GM12878 (cell line): ENCODE data around the gene TMEM26. TPM values are rescaled to one million over a fixed set of nuclear protein-coding genes. Genes with fewer than 3 reads are reported as not detected.

Experiments
- ATAC-seq: fragments of 200-7000 bp; cut with Tn5 transposase; 3 replicates; pipeline ENCODE4 v1.9.1; 2020; ENCODE audit warnings: mild to moderate bottlenecking, moderate library complexity
- BruUV-seq: library from RNA; stranded (reverse); fragments of 400-500 nt; replicated peaks from 2 replicates; lab custom pipeline; 2021; lab: Mats Ljungman, UMichigan
- CTCF ChIA-PET: fragments of 300-600 bp; sonication (Branson Sonifier 250); formaldehyde crosslinking; extraction: SDS; loops from one replicate; lab custom pipeline; 2021; ENCODE audit warnings: inconsistent platforms; lab: Yijun Ruan, JAX
- POLR2A ChIA-PET: fragments of 350-600 bp; formaldehyde crosslinking; extraction: SDS; loops from one replicate; lab custom pipeline; 2021; ENCODE audit warnings: inconsistent platforms; lab: Charles Lee
- RAD21 ChIA-PET: fragments of 300-600 bp; sonication (Branson Sonifier 250); formaldehyde crosslinking; loops from one replicate; lab custom pipeline; 2023; ENCODE audit warnings: antibody characterized with exemption; ENCODE audit not compliant: unreplicated experiment; lab: Charles Lee
- SMC1A ChIA-PET: fragments of 300-600 bp; sonication (Branson Sonifier 250); formaldehyde crosslinking; loops from one replicate; lab custom pipeline; 2023; ENCODE audit not compliant: unreplicated experiment, uncharacterized antibody; lab: Charles Lee
- DNase-seq: peaks from one replicate; pipeline ENCODE4 v3.0.0-alpha.2; 2011; ENCODE audit warnings: low read depth, low spot score
- FAIRE-seq: peaks from 3 replicates; lab custom pipeline; 2011; peaks lifted over from hg19 to GRCh38; lab: Jason Lieb, UNC
- H2AFZ ChIP-seq: 2 replicates; pipeline ENCODE4 v1.6.0; 2011; ENCODE audit warnings: low read depth, low read length, control low read depth; ENCODE audit not compliant: control insufficient read depth
- H3K27ac ChIP-seq: 2 replicates; pipeline ENCODE4 v1.5.1; 2011; ENCODE audit warnings: control low read depth; ENCODE audit not compliant: control insufficient read depth, insufficient read depth
- H3K27me3 ChIP-seq, 2 experiments: replicated peaks in 1 of 2; 2 replicates each; pipeline versions ENCODE4 v1.6.0 to v1.6.1; 2011; ENCODE audit warnings: low read length in 1 of 2; ENCODE audit not compliant: control insufficient read depth in 2 of 2, insufficient read depth in 2 of 2
- H3K36me3 ChIP-seq, 2 experiments: 2 replicates each; pipeline ENCODE4 v1.5.1; 2011; ENCODE audit warnings: low read length in 1 of 2; ENCODE audit not compliant: control insufficient read depth in 2 of 2, insufficient read depth in 2 of 2
- H3K4me1 ChIP-seq: 2 replicates; pipeline ENCODE4 v1.6.1; 2011; ENCODE audit warnings: mild to moderate bottlenecking, low read length, moderate library complexity, mixed read lengths; ENCODE audit not compliant: control insufficient read depth, insufficient read depth
- H3K4me2 ChIP-seq: 2 replicates; pipeline ENCODE4 v1.6.0; 2011; ENCODE audit warnings: control low read depth; ENCODE audit not compliant: control insufficient read depth, insufficient read depth
- H3K4me3 ChIP-seq: fragments of 200-600 bp; sonication (generic); 2 replicates; pipeline ENCODE4 v1.5.1; 2016
- H3K79me2 ChIP-seq: 2 replicates; pipeline ENCODE4 v1.6.0; 2011; ENCODE audit warnings: low read length; ENCODE audit not compliant: control insufficient read depth, insufficient read depth
- H3K9ac ChIP-seq: 2 replicates; pipeline ENCODE4 v1.8.0; 2011; ENCODE audit warnings: low read length, control low read depth, mixed read lengths; ENCODE audit not compliant: control insufficient read depth, insufficient read depth
- H3K9me3 ChIP-seq: replicated peaks from 3 replicates; pipeline ENCODE4 v1.5.1; 2011; ENCODE audit warnings: mild to moderate bottlenecking, low read length; ENCODE audit not compliant: control insufficient read depth, insufficient read depth
- H4K20me1 ChIP-seq: 2 replicates; pipeline ENCODE4 v1.6.0; 2011; ENCODE audit not compliant: control insufficient read depth, insufficient read depth
- CBX3 ChIP-seq: fragments of 200-600 bp; sonication (generic); IDR thresholded peaks from 2 replicates; pipeline ENCODE4 v1.6.1; 2016; ENCODE audit warnings: low read depth, borderline replicate concordance
- EGR1 ChIP-seq, 2 experiments: IDR thresholded peaks; 1 replicate in 1 of 2; 2 replicates in 1 of 2; pipeline ENCODE4 v1.6.1; 2011 to 2012; ENCODE audit warnings: low read depth in 2 of 2, low read length in 2 of 2, borderline replicate concordance in 1 of 2, mild to moderate bottlenecking in 1 of 2, moderate library complexity in 1 of 2
- GABPA ChIP-seq: IDR thresholded peaks from 2 replicates; pipeline ENCODE4 v1.6.1; 2014; ENCODE audit warnings: antibody characterized with exemption, low read depth, mild to moderate bottlenecking, inconsistent platforms
- MTA3 ChIP-seq: IDR thresholded peaks from 2 replicates; pipeline ENCODE4 v1.6.1; 2012; ENCODE audit warnings: low read length, inconsistent platforms, borderline replicate concordance
- SP1 ChIP-seq: IDR thresholded peaks from one replicate; pipeline ENCODE4 v1.6.1; 2011; ENCODE audit warnings: low read depth, low read length
- ZNF592 ChIP-seq: fragments of 450-650 bp; IDR thresholded peaks from 2 replicates; pipeline ENCODE4 v1.6.1; 2017; ENCODE audit warnings: mild to moderate bottlenecking, moderate library complexity
- WGBS: methylation state at CpG from one replicate; pipeline ENCODE4 v1.1.6; 2016; ENCODE audit warnings: low lambda C conversion rate; ENCODE audit not compliant: insufficient replicate concordance, insufficient coverage; ENCODE audit errors: missing lambda C conversion rate; 5-methylcytosine and 5-hydroxymethylcytosine counted together
- in situ Hi-C: fragments of 300-500 bp; cut with MboI; formaldehyde crosslinking; loops from 9 replicates; pipeline ENCODE4 v1.14.3; 2018; ENCODE audit warnings: mixed read lengths
- intact Hi-C: fragments of 100-400 bp; cut with micrococcal nuclease; formaldehyde crosslinking; loops from one replicate; pipeline ENCODE4 v1.14.2; 2022; ENCODE audit not compliant: unreplicated experiment
- polyA plus RNA-seq, 11 experiments: library from polyadenylated mRNA; depleted of rRNA in 4 of 11; unstranded in 6 of 11; stranded (reverse) in 5 of 11; fragments of >200 nt; fragmentation: Nextera tagmentation in 4 of 11; fragmentation: Illumina TruSeq in 1 of 11; extraction: Ambion mirVana in 4 of 11; extraction: Trizol in 1 of 11; gene quantifications; 1 replicate in 1 of 11; 2 replicates in 10 of 11; pipeline versions ENCODE4 v1.2.1 to v1.2.3, GENCODE V29; 2011 to 2016; ENCODE audit warnings: inconsistent platforms in 2 of 11, missing spikeins in 2 of 11, low read depth in 1 of 11
- total RNA-seq, 4 experiments: library from RNA; depleted of rRNA in 3 of 4; stranded (reverse); fragments of >200 nt in 3 of 4; fragmentation: Illumina TruSeq in 1 of 4; extraction: Trizol in 1 of 4; gene quantifications; 2 replicates each; pipeline versions ENCODE4 v1.2.1 to v1.2.3, GENCODE V29; 2013 to 2021

TMEM26 gene
- total and polyA plus RNA-seq, 10 of the 15 experiments (the other 5 are each of a cell fraction or from before 2014, with no cell fraction given), result not detected

GRCh38 chr10:61471491-61471890, 18.3 kb upstream of the TMEM26 start:
- FAIRE-seq (no peak), DNase-seq (no peak), ATAC-seq (no peak)
- Histone ChIP-seq H3K36me3 (no peaks in the 10 kb centered on the region), H2AFZ (no peak overlapping the region), H3K4me3 (no peak overlapping the region), H3K9me3 (no peaks in the 10 kb centered on the region), H3K27ac (no peak overlapping the region), H3K9ac (no peak overlapping the region), H3K4me1 (no peaks in the 10 kb centered on the region), H3K4me2 (no peak overlapping the region), H4K20me1 (no peaks in the 10 kb centered on the region), H3K79me2 (no peaks in the 10 kb centered on the region), H3K27me3 (no peaks in the 10 kb centered on the region)
- in situ Hi-C loops (no loop called here), intact Hi-C loops (no loop called here)
- WGBS, result 50% methylated on average over 2 of the region's 2 CpGs
- no peak for TF ChIP-seq ZNF592
- TF ChIP-seq MTA3, result no peak
- TF ChIP-seq CBX3, result no peak
- TF ChIP-seq EGR1 (IDR thresholded peaks at IDR 0.05; ENCODE audit: borderline replicate concordance in 1 of 2, low read depth in 2 of 2, low read length in 2 of 2), result no peak
- TF ChIP-seq GABPA, result no peak
- TF ChIP-seq SP1, result no peak
- RAD21 ChIA-PET, result interaction anchor here (0.9 kb wide), 1 partner anchor 330 kb away, joined by 3 read pairs; no protein-coding TSS in a partner anchor
- no TSS peak for BruUV-seq
- SMC1A ChIA-PET, result interaction anchor here (0.5 kb wide), 1 partner anchor 182 kb away, joined by 4 read pairs; no protein-coding TSS in a partner anchor
- POLR2A ChIA-PET, result no interaction called here
- CTCF ChIA-PET, result interaction anchor here (0.7 kb wide), 1 partner anchor 651 kb away, joined by 3 read pairs; no protein-coding TSS in a partner anchor
